SK-N-SH (cell line): ENCODE data around the gene ACTL8.

Experiments used
- MAX ChIP-seq: IDR thresholded peaks from 2 replicates; pipeline ENCODE4 v1.4.0; 2012; ENCODE audit warnings: low read depth
- NRF1 ChIP-seq: IDR thresholded peaks from 2 replicates; pipeline ENCODE4 v1.6.1; 2012; ENCODE audit warnings: low read depth, mild to moderate bottlenecking, low read length
- RAD21 ChIP-seq: IDR thresholded peaks from 2 replicates; pipeline ENCODE4 v1.6.1; 2012; ENCODE audit warnings: mild to moderate bottlenecking, low read length
- TF ChIP-seq, protein P1 (sequence below): IDR thresholded peaks from 2 replicates; pipeline ENCODE4 v1.4.0; 2012; ENCODE audit warnings: low read depth, borderline replicate concordance

DNA sequence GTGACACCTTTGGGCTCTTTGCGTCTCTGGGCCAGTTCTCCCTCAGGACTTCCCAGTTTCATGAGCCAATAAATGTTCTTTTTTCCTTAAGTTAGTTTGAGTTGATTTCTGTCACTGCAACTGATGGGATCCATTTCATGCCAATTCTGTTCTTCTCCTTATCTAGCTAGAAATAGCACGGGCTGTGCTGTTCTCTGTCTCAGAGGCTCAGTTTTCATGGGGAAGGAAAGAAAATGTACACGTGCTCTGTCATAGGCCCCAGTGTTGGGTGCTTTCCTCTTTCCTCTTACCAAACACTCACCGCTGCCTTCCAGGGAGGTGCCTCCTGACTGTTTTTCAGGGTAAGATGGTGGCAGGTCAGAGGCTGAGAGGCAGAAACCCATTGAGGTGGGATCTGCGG, 43.2 kb upstream of the ACTL8 start:
- TF ChIP-seq, protein P1, sequence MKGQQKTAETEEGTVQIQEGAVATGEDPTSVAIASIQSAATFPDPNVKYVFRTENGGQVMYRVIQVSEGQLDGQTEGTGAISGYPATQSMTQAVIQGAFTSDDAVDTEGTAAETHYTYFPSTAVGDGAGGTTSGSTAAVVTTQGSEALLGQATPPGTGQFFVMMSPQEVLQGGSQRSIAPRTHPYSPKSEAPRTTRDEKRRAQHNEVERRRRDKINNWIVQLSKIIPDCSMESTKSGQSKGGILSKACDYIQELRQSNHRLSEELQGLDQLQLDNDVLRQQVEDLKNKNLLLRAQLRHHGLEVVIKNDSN = no peak
- TF ChIP-seq RAD21 (no peak), MAX (no peak), NRF1 (no peak)
